Measurements from ENCODE around the gene ATP10B. TPM values are rescaled to one million over a fixed set of nuclear protein-coding genes. Genes with fewer than 3 reads are reported as not detected.

Gene ATP10B
- total RNA-seq, 1 experiment from 2014 or later = 0.11 TPM

DNA sequence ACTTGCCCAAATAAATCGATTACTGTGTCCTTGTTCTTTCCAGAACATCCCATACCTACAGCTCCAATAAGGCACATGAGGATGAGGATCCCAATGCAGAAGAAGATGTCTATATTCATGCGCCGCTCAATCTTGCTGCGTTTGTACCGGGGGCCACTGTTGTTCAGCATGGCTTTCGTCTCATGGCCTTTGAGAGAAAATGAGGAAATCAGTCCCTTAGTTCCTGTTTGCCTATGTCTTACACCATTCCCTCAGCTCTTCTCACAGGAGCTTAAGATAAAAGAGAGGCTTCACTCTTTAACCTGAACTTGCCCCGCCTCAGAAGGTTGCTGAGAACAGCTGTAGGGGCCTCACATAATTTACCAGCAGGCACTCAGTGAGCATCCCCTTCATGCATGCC lies 211.6 kb downstream of the ATP10B start:
- DNase-seq (ENCODE audit: low spot score) (no peak), ATAC-seq (no peak)
- H3K4me3 Mint-ChIP-seq = no peak overlapping the region
- no peak overlapping the region for H3K27ac Mint-ChIP-seq
- POLR2A ChIA-PET = no interaction called here
- H3K27me3 Mint-ChIP-seq (ENCODE audit: low read depth) = no peaks in the 10 kb centered on the region; the same call in 1 of the 2 replicates
- peaks cover 7% of the 10 kb centered on the region; the same call in 1 of the 2 replicates for H3K4me1 Mint-ChIP-seq
- H3K9me3 Mint-ChIP-seq = no peaks in the 10 kb centered on the region; the same call in 1 of the 2 replicates
- H3K36me3 Mint-ChIP-seq = no peaks in the 10 kb centered on the region
- CTCF ChIA-PET = no interaction called here
- TF ChIP-seq ERG (CRISPR knock-in tag; IDR thresholded peaks at IDR 0.05) = no peak
- TF ChIP-seq GABPB1 (CRISPR knock-in tag; IDR thresholded peaks at IDR 0.05) = no peak
- TF ChIP-seq, protein P1, sequence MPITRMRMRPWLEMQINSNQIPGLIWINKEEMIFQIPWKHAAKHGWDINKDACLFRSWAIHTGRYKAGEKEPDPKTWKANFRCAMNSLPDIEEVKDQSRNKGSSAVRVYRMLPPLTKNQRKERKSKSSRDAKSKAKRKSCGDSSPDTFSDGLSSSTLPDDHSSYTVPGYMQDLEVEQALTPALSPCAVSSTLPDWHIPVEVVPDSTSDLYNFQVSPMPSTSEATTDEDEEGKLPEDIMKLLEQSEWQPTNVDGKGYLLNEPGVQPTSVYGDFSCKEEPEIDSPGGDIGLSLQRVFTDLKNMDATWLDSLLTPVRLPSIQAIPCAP (CRISPR knock-in tag; IDR thresholded peaks at IDR 0.05) = no peak
- no peak for TF ChIP-seq GRHL2 (CRISPR knock-in tag; IDR thresholded peaks at IDR 0.05; ENCODE audit: insufficient replicate concordance, severe bottlenecking)
- no peak for TF ChIP-seq ETV6 (CRISPR knock-in tag; IDR thresholded peaks at IDR 0.05)
- TF ChIP-seq CBFB (CRISPR knock-in tag; IDR thresholded peaks at IDR 0.05; ENCODE audit: low read depth) = no peak
- no peak for TF ChIP-seq PRDM15 (CRISPR knock-in tag; IDR thresholded peaks at IDR 0.05)
- TF ChIP-seq, protein P2, sequence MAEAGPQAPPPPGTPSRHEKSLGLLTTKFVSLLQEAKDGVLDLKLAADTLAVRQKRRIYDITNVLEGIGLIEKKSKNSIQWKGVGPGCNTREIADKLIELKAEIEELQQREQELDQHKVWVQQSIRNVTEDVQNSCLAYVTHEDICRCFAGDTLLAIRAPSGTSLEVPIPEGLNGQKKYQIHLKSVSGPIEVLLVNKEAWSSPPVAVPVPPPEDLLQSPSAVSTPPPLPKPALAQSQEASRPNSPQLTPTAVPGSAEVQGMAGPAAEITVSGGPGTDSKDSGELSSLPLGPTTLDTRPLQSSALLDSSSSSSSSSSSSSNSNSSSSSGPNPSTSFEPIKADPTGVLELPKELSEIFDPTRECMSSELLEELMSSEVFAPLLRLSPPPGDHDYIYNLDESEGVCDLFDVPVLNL (CRISPR knock-in tag; IDR thresholded peaks at IDR 0.05; ENCODE audit: borderline replicate concordance, low read depth) = no peak
- no peak for TF ChIP-seq RORB (CRISPR knock-in tag; IDR thresholded peaks at IDR 0.05)
- no peak for TF ChIP-seq AR (CRISPR knock-in tag; IDR thresholded peaks at IDR 0.05)
- TF ChIP-seq, protein P3, sequence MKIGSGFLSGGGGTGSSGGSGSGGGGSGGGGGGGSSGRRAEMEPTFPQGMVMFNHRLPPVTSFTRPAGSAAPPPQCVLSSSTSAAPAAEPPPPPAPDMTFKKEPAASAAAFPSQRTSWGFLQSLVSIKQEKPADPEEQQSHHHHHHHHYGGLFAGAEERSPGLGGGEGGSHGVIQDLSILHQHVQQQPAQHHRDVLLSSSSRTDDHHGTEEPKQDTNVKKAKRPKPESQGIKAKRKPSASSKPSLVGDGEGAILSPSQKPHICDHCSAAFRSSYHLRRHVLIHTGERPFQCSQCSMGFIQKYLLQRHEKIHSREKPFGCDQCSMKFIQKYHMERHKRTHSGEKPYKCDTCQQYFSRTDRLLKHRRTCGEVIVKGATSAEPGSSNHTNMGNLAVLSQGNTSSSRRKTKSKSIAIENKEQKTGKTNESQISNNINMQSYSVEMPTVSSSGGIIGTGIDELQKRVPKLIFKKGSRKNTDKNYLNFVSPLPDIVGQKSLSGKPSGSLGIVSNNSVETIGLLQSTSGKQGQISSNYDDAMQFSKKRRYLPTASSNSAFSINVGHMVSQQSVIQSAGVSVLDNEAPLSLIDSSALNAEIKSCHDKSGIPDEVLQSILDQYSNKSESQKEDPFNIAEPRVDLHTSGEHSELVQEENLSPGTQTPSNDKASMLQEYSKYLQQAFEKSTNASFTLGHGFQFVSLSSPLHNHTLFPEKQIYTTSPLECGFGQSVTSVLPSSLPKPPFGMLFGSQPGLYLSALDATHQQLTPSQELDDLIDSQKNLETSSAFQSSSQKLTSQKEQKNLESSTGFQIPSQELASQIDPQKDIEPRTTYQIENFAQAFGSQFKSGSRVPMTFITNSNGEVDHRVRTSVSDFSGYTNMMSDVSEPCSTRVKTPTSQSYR (CRISPR knock-in tag; IDR thresholded peaks at IDR 0.05) = no peak
- no peak for TF ChIP-seq E2F5 (CRISPR knock-in tag; IDR thresholded peaks at IDR 0.05)
- TF ChIP-seq, protein P4, sequence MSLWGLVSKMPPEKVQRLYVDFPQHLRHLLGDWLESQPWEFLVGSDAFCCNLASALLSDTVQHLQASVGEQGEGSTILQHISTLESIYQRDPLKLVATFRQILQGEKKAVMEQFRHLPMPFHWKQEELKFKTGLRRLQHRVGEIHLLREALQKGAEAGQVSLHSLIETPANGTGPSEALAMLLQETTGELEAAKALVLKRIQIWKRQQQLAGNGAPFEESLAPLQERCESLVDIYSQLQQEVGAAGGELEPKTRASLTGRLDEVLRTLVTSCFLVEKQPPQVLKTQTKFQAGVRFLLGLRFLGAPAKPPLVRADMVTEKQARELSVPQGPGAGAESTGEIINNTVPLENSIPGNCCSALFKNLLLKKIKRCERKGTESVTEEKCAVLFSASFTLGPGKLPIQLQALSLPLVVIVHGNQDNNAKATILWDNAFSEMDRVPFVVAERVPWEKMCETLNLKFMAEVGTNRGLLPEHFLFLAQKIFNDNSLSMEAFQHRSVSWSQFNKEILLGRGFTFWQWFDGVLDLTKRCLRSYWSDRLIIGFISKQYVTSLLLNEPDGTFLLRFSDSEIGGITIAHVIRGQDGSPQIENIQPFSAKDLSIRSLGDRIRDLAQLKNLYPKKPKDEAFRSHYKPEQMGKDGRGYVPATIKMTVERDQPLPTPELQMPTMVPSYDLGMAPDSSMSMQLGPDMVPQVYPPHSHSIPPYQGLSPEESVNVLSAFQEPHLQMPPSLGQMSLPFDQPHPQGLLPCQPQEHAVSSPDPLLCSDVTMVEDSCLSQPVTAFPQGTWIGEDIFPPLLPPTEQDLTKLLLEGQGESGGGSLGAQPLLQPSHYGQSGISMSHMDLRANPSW (CRISPR knock-in tag; conservative IDR thresholded peaks at IDR 0.05; ENCODE audit: low read depth) = no peak
- no peak for TF ChIP-seq SMAD4 (CRISPR knock-in tag; IDR thresholded peaks at IDR 0.05)

All from WTC11 (cell line).